H9 (cell line): ENCODE results near the gene BTRC. TPM values are rescaled to one million over a fixed set of nuclear protein-coding genes. Genes with fewer than 3 reads are reported as not detected.
"Not testable (repeated sequence)": the region's sequence is repeated elsewhere in the genome, so short reads cannot be mapped to it uniquely, and the experiment has no call there.

Source experiments
- DNase-seq: peaks from one replicate; pipeline ENCODE4 v3.0.0-alpha.2; 2017
- H2AFZ ChIP-seq: one replicate; pipeline ENCODE4 v1.6.1; 2013; ENCODE audit warnings: mild to moderate bottlenecking, low read length, control low read depth, moderate library complexity
- H2AK5ac ChIP-seq: 2 replicates; pipeline ENCODE4 v1.6.1; 2013; ENCODE audit warnings: low read length, control low read depth, mixed read lengths; ENCODE audit not compliant: insufficient read length
- H2BK120ac ChIP-seq: one replicate; pipeline ENCODE4 v1.6.1; 2013; ENCODE audit warnings: low read depth, mild to moderate bottlenecking, low read length, control low read depth, inconsistent platforms; ENCODE audit not compliant: poor library complexity, severe bottlenecking
- H2BK12ac ChIP-seq: 2 replicates; pipeline ENCODE4 v1.6.1; 2013; ENCODE audit warnings: low read length, control low read depth, mixed read lengths, low read depth; ENCODE audit not compliant: insufficient read length
- H2BK15ac ChIP-seq: 2 replicates; pipeline ENCODE4 v1.6.1; 2013; ENCODE audit warnings: low read depth, low read length, control low read depth
- H2BK20ac ChIP-seq: one replicate; pipeline ENCODE4 v1.6.1; 2013; ENCODE audit warnings: low read depth, mild to moderate bottlenecking, low read length, control low read depth, inconsistent platforms; ENCODE audit not compliant: poor library complexity, severe bottlenecking
- H2BK5ac ChIP-seq: 2 replicates; pipeline ENCODE4 v1.6.1; 2013; ENCODE audit warnings: low read length, control low read depth, mixed read lengths; ENCODE audit not compliant: insufficient read length
- H3K14ac ChIP-seq: 2 replicates; pipeline ENCODE4 v1.6.1; 2013; ENCODE audit warnings: low read length, control low read depth; ENCODE audit not compliant: insufficient read depth
- H3K18ac ChIP-seq: 2 replicates; pipeline ENCODE4 v1.6.1; 2013; ENCODE audit warnings: low read depth, mild to moderate bottlenecking, mixed read lengths, low read length, control low read depth; ENCODE audit not compliant: insufficient read length
- H3K23ac ChIP-seq: 2 replicates; pipeline ENCODE4 v1.6.1; 2013; ENCODE audit warnings: low read length, control low read depth, mixed read lengths, low read depth; ENCODE audit not compliant: insufficient read length
- H3K23me2 ChIP-seq: 2 replicates; pipeline ENCODE4 v1.6.1; 2013; ENCODE audit warnings: low read depth, mild to moderate bottlenecking, mixed read lengths, low read length, control low read depth; ENCODE audit not compliant: insufficient read length, poor library complexity, severe bottlenecking
- H3K27ac ChIP-seq: 2 replicates; pipeline ENCODE4 v1.5.1; 2013; ENCODE audit warnings: low read length, control low read depth, mixed read lengths, low read depth; ENCODE audit not compliant: insufficient read length
- H3K27me3 ChIP-seq: 2 replicates; pipeline ENCODE4 v1.6.1; 2013; ENCODE audit warnings: low read length, control low read depth, inconsistent platforms; ENCODE audit not compliant: insufficient read depth
- H3K4ac ChIP-seq: 2 replicates; pipeline ENCODE4 v1.6.1; 2013; ENCODE audit warnings: low read depth, mild to moderate bottlenecking, control low read depth, inconsistent platforms, low read length, moderate library complexity
- H3K4me1 ChIP-seq: 2 replicates; pipeline ENCODE4 v1.6.1; 2013; ENCODE audit warnings: low read length, control low read depth, inconsistent platforms; ENCODE audit not compliant: insufficient read depth
- H3K4me2 ChIP-seq: 2 replicates; pipeline ENCODE4 v1.6.1; 2013; ENCODE audit warnings: low read length, control low read depth, mixed read lengths; ENCODE audit not compliant: insufficient read length, insufficient read depth
- H3K56ac ChIP-seq: 2 replicates; pipeline ENCODE4 v1.6.1; 2013; ENCODE audit warnings: low read depth, mild to moderate bottlenecking, mixed read lengths, low read length, control low read depth; ENCODE audit not compliant: insufficient read length
- H3K79me1 ChIP-seq: 2 replicates; pipeline ENCODE4 v1.6.1; 2013; ENCODE audit warnings: low read depth, mild to moderate bottlenecking, moderate library complexity, low read length, control low read depth, inconsistent platforms; ENCODE audit not compliant: insufficient read depth, poor library complexity, severe bottlenecking
- H3K79me2 ChIP-seq: 2 replicates; pipeline ENCODE4 v1.6.1; 2013; ENCODE audit warnings: low read length, control low read depth, inconsistent platforms; ENCODE audit not compliant: insufficient read depth
- H3K9ac ChIP-seq: 2 replicates; pipeline ENCODE4 v1.6.1; 2013; ENCODE audit warnings: low read length, control low read depth, mixed read lengths; ENCODE audit not compliant: insufficient read length; ENCODE audit errors: extremely low read depth
- H3K9me3 ChIP-seq: one replicate; pipeline ENCODE4 v1.6.1; 2013; ENCODE audit warnings: low read depth, low read length, inconsistent platforms; ENCODE audit not compliant: control insufficient read depth
- H3T11ph ChIP-seq: one replicate; pipeline ENCODE4 v1.6.1; 2013; ENCODE audit warnings: mild to moderate bottlenecking, low read length, control low read depth, inconsistent platforms
- H4K20me1 ChIP-seq: one replicate; pipeline ENCODE4 v1.6.1; 2013; ENCODE audit not compliant: control insufficient read depth, insufficient read length, insufficient read depth
- H4K5ac ChIP-seq: 2 replicates; pipeline ENCODE4 v1.6.1; 2013; ENCODE audit warnings: low read depth, mild to moderate bottlenecking, mixed read lengths, low read length, control low read depth; ENCODE audit not compliant: insufficient read length
- H4K8ac ChIP-seq: replicated peaks from 2 replicates; pipeline ENCODE4 v1.6.1; 2013; ENCODE audit warnings: low read length, control low read depth, mixed read lengths, low read depth; ENCODE audit not compliant: insufficient read length
- H4K91ac ChIP-seq: 2 replicates; pipeline ENCODE4 v1.6.1; 2013; ENCODE audit warnings: low read depth, mild to moderate bottlenecking, moderate library complexity, mixed read lengths, low read length, control low read depth; ENCODE audit not compliant: insufficient read length
- H3K27ac Mint-ChIP-seq, 3 experiments: 2 replicates in 2 of 3; 3 replicates in 1 of 3; pipeline ENCODE4 v1.8.0; 2020 to 2021; ENCODE audit warnings: mixed read lengths in 3 of 3, mild to moderate bottlenecking in 1 of 3, moderate library complexity in 1 of 3
- H3K27me3 Mint-ChIP-seq: 2 replicates; pipeline ENCODE4 v1.8.0; 2021; ENCODE audit warnings: low read depth, mild to moderate bottlenecking, moderate library complexity, mixed read lengths
- H3K36me3 Mint-ChIP-seq, 3 experiments: 2 replicates in 2 of 3; 3 replicates in 1 of 3; pipeline ENCODE4 v1.8.0; 2020 to 2021; ENCODE audit warnings: low read depth in 3 of 3, mixed read lengths in 3 of 3; ENCODE audit not compliant: insufficient read depth in 1 of 3
- H3K4me1 Mint-ChIP-seq, 2 experiments: 2 replicates each; pipeline ENCODE4 v1.8.0; 2020; ENCODE audit warnings: mixed read lengths in 2 of 2
- H3K4me3 Mint-ChIP-seq, 2 experiments: 2 replicates in 1 of 2; 3 replicates in 1 of 2; pipeline ENCODE4 v1.8.0; 2020 to 2021; ENCODE audit warnings: mild to moderate bottlenecking in 2 of 2, mixed read lengths in 2 of 2, moderate library complexity in 1 of 2
- H3K9me3 Mint-ChIP-seq, 2 experiments: 2 replicates in 1 of 2; 3 replicates in 1 of 2; pipeline ENCODE4 v1.8.0; 2020; ENCODE audit warnings: mild to moderate bottlenecking in 2 of 2, mixed read lengths in 2 of 2, moderate library complexity in 1 of 2
- CTCF ChIP-seq: fragments of 200-600 bp; sonication (generic); conservative IDR thresholded peaks from 3 replicates; pipeline ENCODE4 v1.8.0; 2021; ENCODE audit warnings: antibody characterized with exemption, mild to moderate bottlenecking
- WGBS: extraction: QIAGEN DNeasy Blood & Tissue Kit; methylation state at CpG from one replicate; pipeline ENCODE4 v1.1.7; 2013; ENCODE audit warnings: missing lambda C conversion rate, low lambda C conversion rate, mixed read lengths; ENCODE audit not compliant: insufficient read length; ENCODE audit errors: extremely low coverage; 5-methylcytosine and 5-hydroxymethylcytosine counted together
- total RNA-seq: library from RNA; stranded (reverse); gene quantifications from 2 replicates; pipeline ENCODE4 v1.2.1, GENCODE V29; 2021

Gene BTRC
- total RNA-seq, 1 experiment from 2014 or later, result 24.2 TPM

GRCh38 chr10:101351477-101351876 is 2.5 kb upstream of the BTRC start:
- H2BK12ac ChIP-seq, result no peak overlapping the region
- no peaks in the 10 kb centered on the region for H3K4me1 ChIP-seq
- H2BK120ac ChIP-seq, result no peak overlapping the region
- H3K23me2 ChIP-seq, result peaks cover 4% of the 10 kb centered on the region
- H3K14ac ChIP-seq, result no peak overlapping the region
- H3K4ac ChIP-seq, result no peak overlapping the region
- H2AK5ac ChIP-seq, result no peak overlapping the region
- no peak overlapping the region for H3K4me3 Mint-ChIP-seq
- H3K27ac ChIP-seq, result no peak overlapping the region
- no peak overlapping the region for H3K18ac ChIP-seq
- TF ChIP-seq CTCF, result no peak
- peaks cover 0 to 4% (median 0%) of the 10 kb centered on the region in 3 experiments; a peak in 2 of 7 replicates for H3K36me3 Mint-ChIP-seq
- no peaks in the 10 kb centered on the region for H3K27me3 ChIP-seq
- H4K91ac ChIP-seq, result no peak overlapping the region
- H3K9me3 Mint-ChIP-seq, result no peaks in the 10 kb centered on the region; a peak in 1 of 5 replicates
- no peak overlapping the region for H3T11ph ChIP-seq
- no peak overlapping the region for H4K8ac ChIP-seq
- H2BK5ac ChIP-seq, result no peak overlapping the region
- no peak overlapping the region for H3K27ac Mint-ChIP-seq
- no peak overlapping the region for H3K4me2 ChIP-seq
- no peaks in the 10 kb centered on the region for H3K9me3 ChIP-seq
- H4K20me1 ChIP-seq, result no peaks in the 10 kb centered on the region
- DNase-seq, result no peak
- peaks cover 13 to 16% of the 10 kb centered on the region in 2 experiments for H3K4me1 Mint-ChIP-seq
- no peak overlapping the region for H3K9ac ChIP-seq
- no peak overlapping the region for H2BK15ac ChIP-seq
- no peak overlapping the region for H2AFZ ChIP-seq
- H3K56ac ChIP-seq, result no peak overlapping the region
- H2BK20ac ChIP-seq, result no peak overlapping the region
- H3K27me3 Mint-ChIP-seq, result peaks cover 17% of the 10 kb centered on the region
- H3K79me2 ChIP-seq, result no peaks in the 10 kb centered on the region
- H3K79me1 ChIP-seq, result no peaks in the 10 kb centered on the region
- H3K23ac ChIP-seq, result no peak overlapping the region
- H4K5ac ChIP-seq, result no peak overlapping the region

- H3K4ac ChIP-seq, H3K9ac ChIP-seq: not testable (repeated sequence)
- no CpG with 5 or more reads among the region's 10 CpGs for WGBS
Measured at GRCh38 chr10:101352857-101353256, 1.1 kb upstream of the BTRC start.

More at GRCh38 chr10:101352857-101353256, 1.1 kb upstream of the BTRC start:
- not testable (repeated sequence) for H3K36me3 Mint-ChIP-seq, H3T11ph ChIP-seq, H3K9me3 Mint-ChIP-seq, H3K9me3 ChIP-seq, H3K4me1 ChIP-seq, H2BK5ac ChIP-seq, H2BK15ac ChIP-seq, H4K91ac ChIP-seq, H4K8ac ChIP-seq, H2BK12ac ChIP-seq, H4K5ac ChIP-seq, H3K27ac Mint-ChIP-seq, H3K23me2 ChIP-seq, H2BK120ac ChIP-seq, H3K27ac ChIP-seq, H4K20me1 ChIP-seq, H3K18ac ChIP-seq, H3K27me3 ChIP-seq, H2AFZ ChIP-seq, H3K79me1 ChIP-seq, H3K56ac ChIP-seq, H3K4me3 Mint-ChIP-seq, H3K23ac ChIP-seq, H3K4me2 ChIP-seq, DNase-seq, H3K14ac ChIP-seq, H2BK20ac ChIP-seq, H3K79me2 ChIP-seq, H2AK5ac ChIP-seq
- Mint-ChIP-seq H3K27me3 (peaks cover 17% of the 10 kb centered on the region), H3K4me1 (peaks cover 15 to 19% of the 10 kb centered on the region in 2 experiments)
